RWPE2 (cell line): ENCODE data around the gene ALCAM.

Source experiments
- ATAC-seq: fragments of 200-7000 bp; cut with Tn5 transposase; 3 replicates; pipeline ENCODE4 v1.9.1; 2021; ENCODE audit warnings: low read depth
- DNase-seq: peaks from one replicate; pipeline ENCODE4 v3.0.0-alpha.2; 2020; ENCODE audit warnings: low spot score
- H3K27ac ChIP-seq: fragments of 450-650 bp; 2 replicates; pipeline ENCODE4 v1.5.1; 2017; ENCODE audit warnings: mild to moderate bottlenecking; ENCODE audit not compliant: poor library complexity, severe bottlenecking
- H3K27me3 ChIP-seq: fragments of 250-450 bp; sonication (Bioruptor Pico); 2 replicates; pipeline ENCODE4 v1.5.1; 2021; ENCODE audit warnings: mild to moderate bottlenecking, moderate library complexity; ENCODE audit not compliant: insufficient read depth, poor library complexity, severe bottlenecking
- H3K36me3 ChIP-seq: fragments of 250-450 bp; sonication (Bioruptor Pico); 2 replicates; pipeline ENCODE4 v1.5.1; 2020; ENCODE audit warnings: low read depth, mild to moderate bottlenecking, moderate library complexity
- H3K4me1 ChIP-seq: fragments of 250-450 bp; sonication (Bioruptor Pico); 2 replicates; pipeline ENCODE4 v1.5.1; 2021; ENCODE audit warnings: mild to moderate bottlenecking, moderate library complexity; ENCODE audit not compliant: insufficient read depth, poor library complexity, severe bottlenecking
- H3K4me3 ChIP-seq: fragments of 250-450 bp; sonication (Bioruptor Pico); 2 replicates; pipeline ENCODE4 v1.5.1; 2021; ENCODE audit warnings: mild to moderate bottlenecking, moderate library complexity; ENCODE audit not compliant: severe bottlenecking
- H3K9me3 ChIP-seq: fragments of 250-450 bp; sonication (Bioruptor Pico); 2 replicates; pipeline ENCODE4 v1.5.1; 2021; ENCODE audit warnings: mild to moderate bottlenecking, moderate library complexity; ENCODE audit not compliant: severe bottlenecking
- TF ChIP-seq, protein P1 (sequence below): fragments of 450-650 bp; IDR thresholded peaks from one replicate; pipeline ENCODE4 v1.5.1; 2017; ENCODE audit warnings: mild to moderate bottlenecking, moderate library complexity; ENCODE audit not compliant: poor library complexity, severe bottlenecking

ALCAM gene

DNA sequence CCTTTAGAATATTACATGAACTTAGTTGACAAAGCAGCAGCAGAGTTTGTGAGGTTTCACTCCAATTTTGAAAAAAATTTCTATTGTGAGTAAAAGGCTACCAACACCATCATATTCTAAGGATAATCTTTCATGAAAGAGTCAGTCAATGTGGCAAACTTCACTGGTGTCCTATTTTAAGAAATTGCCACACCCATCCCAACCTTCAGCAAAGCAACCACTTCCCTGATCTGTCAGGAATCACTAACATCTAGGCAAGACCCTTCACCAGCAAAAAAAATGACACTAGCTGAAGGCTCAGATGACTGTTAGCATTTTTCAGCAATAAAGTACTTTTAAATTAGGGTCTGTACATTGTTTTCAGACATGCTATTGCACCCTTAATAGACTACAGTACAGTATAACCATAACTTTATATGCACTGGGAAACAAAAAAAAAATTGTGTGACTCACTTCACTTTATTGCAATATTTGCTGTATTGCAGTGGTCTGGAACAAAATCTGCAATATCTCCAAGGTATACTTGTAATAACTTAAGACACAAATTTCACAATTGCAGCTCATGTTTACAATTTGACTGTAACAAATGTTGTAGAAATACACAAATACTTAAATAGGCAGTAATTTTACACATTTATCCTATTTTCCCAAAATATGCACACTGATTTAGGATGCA is 38.9 kb upstream of the ALCAM start:
- DNase-seq (no peak), ATAC-seq (peak; percentile 73)
- H3K4me3 ChIP-seq, result no peak overlapping the region
- peak overlapping the region; percentile 41 for H3K27ac ChIP-seq
- no peaks in the 10 kb centered on the region for H3K36me3 ChIP-seq
- no peaks in the 10 kb centered on the region for H3K27me3 ChIP-seq
- H3K4me1 ChIP-seq, result peaks cover 17% of the 10 kb centered on the region
- H3K9me3 ChIP-seq, result no peaks in the 10 kb centered on the region
- TF ChIP-seq, protein P1, sequence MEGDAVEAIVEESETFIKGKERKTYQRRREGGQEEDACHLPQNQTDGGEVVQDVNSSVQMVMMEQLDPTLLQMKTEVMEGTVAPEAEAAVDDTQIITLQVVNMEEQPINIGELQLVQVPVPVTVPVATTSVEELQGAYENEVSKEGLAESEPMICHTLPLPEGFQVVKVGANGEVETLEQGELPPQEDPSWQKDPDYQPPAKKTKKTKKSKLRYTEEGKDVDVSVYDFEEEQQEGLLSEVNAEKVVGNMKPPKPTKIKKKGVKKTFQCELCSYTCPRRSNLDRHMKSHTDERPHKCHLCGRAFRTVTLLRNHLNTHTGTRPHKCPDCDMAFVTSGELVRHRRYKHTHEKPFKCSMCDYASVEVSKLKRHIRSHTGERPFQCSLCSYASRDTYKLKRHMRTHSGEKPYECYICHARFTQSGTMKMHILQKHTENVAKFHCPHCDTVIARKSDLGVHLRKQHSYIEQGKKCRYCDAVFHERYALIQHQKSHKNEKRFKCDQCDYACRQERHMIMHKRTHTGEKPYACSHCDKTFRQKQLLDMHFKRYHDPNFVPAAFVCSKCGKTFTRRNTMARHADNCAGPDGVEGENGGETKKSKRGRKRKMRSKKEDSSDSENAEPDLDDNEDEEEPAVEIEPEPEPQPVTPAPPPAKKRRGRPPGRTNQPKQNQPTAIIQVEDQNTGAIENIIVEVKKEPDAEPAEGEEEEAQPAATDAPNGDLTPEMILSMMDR, result no peak

DNA sequence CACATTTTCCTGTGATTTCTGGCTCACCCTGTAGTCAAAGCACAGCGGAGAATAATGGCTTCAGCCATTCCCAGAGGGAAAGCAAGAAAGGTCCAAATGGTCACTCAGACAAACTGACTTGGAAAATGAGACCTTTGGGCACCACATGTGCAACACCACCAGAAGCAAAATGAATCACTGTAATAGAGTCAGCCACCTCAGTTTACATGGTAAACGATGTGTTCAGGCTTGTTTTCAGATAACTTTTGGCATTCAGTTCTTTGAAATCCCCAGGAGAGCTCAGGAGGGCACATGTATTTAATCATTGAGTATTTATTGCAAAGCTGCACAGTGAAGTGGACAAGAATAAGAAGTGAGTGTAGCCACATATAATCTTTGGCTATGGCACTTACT is 38.4 kb upstream of the ALCAM start:
- Histone ChIP-seq H3K36me3 (no peaks in the 10 kb centered on the region), H3K27me3 (no peaks in the 10 kb centered on the region), H3K4me1 (peaks cover 17% of the 10 kb centered on the region), H3K9me3 (no peaks in the 10 kb centered on the region), H3K27ac (peak overlapping the region; percentile 41), H3K4me3 (no peak overlapping the region)
- peak; percentile 76 for ATAC-seq
- DNase-seq, result no peak
- TF ChIP-seq, protein P1, result no peak

DNA sequence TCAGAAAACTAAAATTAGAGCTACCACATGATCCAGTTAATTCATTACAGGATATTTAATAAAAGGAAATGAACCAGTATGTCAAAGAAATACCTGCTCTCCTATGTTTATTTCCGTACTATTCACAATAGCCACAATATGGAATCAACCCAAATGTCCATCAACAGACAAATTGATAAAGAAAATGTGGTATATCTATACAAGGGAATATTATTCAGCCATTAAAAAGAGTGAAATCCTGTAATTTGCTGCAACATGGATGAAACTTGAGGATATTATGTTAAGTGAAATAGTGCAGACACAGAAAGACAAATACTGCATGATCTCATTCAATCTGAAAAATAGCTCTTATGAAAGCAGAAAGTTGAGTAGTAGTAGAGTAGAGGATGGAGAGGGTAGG is 33.7 kb upstream of the ALCAM start:
- TF ChIP-seq, protein P1, result no peak
- DNase-seq (no peak), ATAC-seq (no peak)
- no peak overlapping the region for H3K27ac ChIP-seq
- H3K4me3 ChIP-seq, result no peak overlapping the region
- H3K36me3 ChIP-seq, result no peaks in the 10 kb centered on the region
- H3K27me3 ChIP-seq, result no peaks in the 10 kb centered on the region
- peaks cover 8% of the 10 kb centered on the region for H3K4me1 ChIP-seq
- no peaks in the 10 kb centered on the region for H3K9me3 ChIP-seq

DNA sequence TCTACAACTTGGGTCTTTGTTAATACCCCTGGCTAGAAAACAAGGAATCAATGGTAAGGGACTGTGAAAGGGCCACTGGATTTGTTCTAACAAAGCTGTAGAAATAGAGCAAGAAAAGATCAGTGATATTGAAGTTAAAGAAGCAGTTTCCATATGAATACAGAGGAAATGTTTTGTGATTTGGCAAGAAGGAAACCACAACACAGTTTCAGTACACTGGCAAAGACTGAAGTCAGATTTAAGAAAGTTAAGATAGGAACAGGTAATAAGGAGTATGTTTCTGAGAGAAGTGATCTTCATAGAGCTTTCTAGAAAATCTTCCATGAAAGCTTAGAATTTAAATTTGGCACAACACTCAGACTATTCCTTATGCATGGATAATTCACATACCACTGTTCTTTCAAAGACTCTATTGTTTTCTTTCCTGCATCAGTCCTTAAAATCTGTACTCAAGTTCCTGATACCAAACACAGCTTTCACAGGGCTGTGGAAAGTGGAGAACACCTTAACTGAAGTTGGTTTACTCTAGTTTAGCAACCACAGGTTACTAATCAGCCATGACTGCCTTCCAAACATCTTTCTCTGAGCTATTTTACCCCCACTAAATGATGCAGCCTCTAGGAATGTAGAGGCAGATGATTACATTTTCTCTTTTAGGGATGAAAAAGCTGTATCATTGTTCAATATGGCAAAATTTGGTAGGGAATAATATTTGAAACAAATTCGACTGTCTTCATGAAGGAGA is 32.4 kb upstream of the ALCAM start:
- DNase-seq (no peak), ATAC-seq (peak; percentile 69; the same call in 2 of the 3 replicates)
- Histone ChIP-seq H3K36me3 (no peaks in the 10 kb centered on the region), H3K27ac (no peak overlapping the region), H3K9me3 (no peaks in the 10 kb centered on the region), H3K27me3 (no peaks in the 10 kb centered on the region), H3K4me3 (no peak overlapping the region), H3K4me1 (no peaks in the 10 kb centered on the region)
- TF ChIP-seq, protein P1, result no peak

DNA sequence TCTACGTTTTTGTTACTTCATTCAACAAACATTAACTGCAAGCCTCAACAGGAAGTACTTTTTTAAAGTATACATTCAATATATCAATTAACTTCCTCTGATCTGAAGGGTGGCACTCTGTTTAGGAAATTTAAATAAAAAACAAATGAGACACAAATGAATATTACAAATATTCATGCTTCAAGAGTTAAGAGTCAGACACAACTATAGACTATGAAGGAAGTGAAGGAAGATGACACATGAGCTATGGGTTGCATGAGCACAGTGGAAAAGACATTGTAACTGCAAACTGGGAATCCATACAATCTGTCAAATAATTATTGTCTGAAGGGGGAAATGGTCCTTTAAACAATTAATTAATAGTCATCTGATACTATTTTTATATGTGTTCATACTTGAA is 26.8 kb upstream of the ALCAM start:
- TF ChIP-seq, protein P1, result no peak
- DNase-seq (no peak), ATAC-seq (no peak)
- Histone ChIP-seq H3K27ac (no peak overlapping the region), H3K27me3 (no peaks in the 10 kb centered on the region), H3K9me3 (no peaks in the 10 kb centered on the region), H3K36me3 (no peaks in the 10 kb centered on the region), H3K4me3 (no peak overlapping the region), H3K4me1 (no peaks in the 10 kb centered on the region)
